Measurements from ENCODE around the gene MUC13. TPM values are rescaled to one million over a fixed set of nuclear protein-coding genes. Genes with fewer than 3 reads are reported as not detected.
"Not testable (repeated sequence)": the region's sequence is repeated elsewhere in the genome, so short reads cannot be mapped to it uniquely, and the experiment has no call there.

MUC13 gene
- total and polyA plus RNA-seq, 2 donors, result not detected

GRCh38 chr3:124964387-124964786 is 29.8 kb upstream of the MUC13 start:
- DNase-seq (ENCODE audit: extremely low spot score), result no peak
- no peak overlapping the region for H3K27ac ChIP-seq (ENCODE audit: low read depth)
- no peak overlapping the region for H3K4me3 ChIP-seq (ENCODE audit: low read depth, low read length)
- H3K36me3 ChIP-seq (ENCODE audit: insufficient read depth), result no peaks in the 10 kb centered on the region
- WGBS, result 69% methylated on average over 4 of the region's 4 CpGs
- no peaks in the 10 kb centered on the region for H3K4me1 ChIP-seq (ENCODE audit: insufficient read depth)

- Histone ChIP-seq H3K36me3 (ENCODE audit: insufficient read depth) (no peaks in the 10 kb centered on the region), H3K4me3 (ENCODE audit: low read depth, low read length) (no peak overlapping the region), H3K27ac (ENCODE audit: low read depth) (no peak overlapping the region), H3K4me1 (ENCODE audit: insufficient read depth) (peaks cover 1% of the 10 kb centered on the region)
- WGBS, result 46% methylated on average over 3 of the region's 3 CpGs
- no peak for DNase-seq (ENCODE audit: extremely low spot score)
These were observed 29.2 kb upstream of the MUC13 start for GRCh38 chr3:124963755-124964154.

- H3K27ac ChIP-seq (ENCODE audit: low read depth), result no peak overlapping the region
- H3K36me3 ChIP-seq (ENCODE audit: insufficient read depth), result no peaks in the 10 kb centered on the region
- WGBS, result 96% methylated on average over 2 of the region's 2 CpGs
- no peak overlapping the region for H3K4me3 ChIP-seq (ENCODE audit: low read depth, low read length)
- H3K4me1 ChIP-seq (ENCODE audit: insufficient read depth), result peaks cover 1% of the 10 kb centered on the region
- DNase-seq (ENCODE audit: extremely low spot score), result no peak
These were observed 27.9 kb upstream of the MUC13 start for GRCh38 chr3:124962403-124962940.

- DNase-seq (ENCODE audit: extremely low spot score), result no peak
- 73% methylated on average over 5 of the region's 5 CpGs for WGBS
- Histone ChIP-seq H3K27ac (ENCODE audit: low read depth) (no peak overlapping the region), H3K4me3 (ENCODE audit: low read depth, low read length) (no peak overlapping the region), H3K4me1 (ENCODE audit: insufficient read depth) (peaks cover 1% of the 10 kb centered on the region), H3K36me3 (ENCODE audit: insufficient read depth) (no peaks in the 10 kb centered on the region)
These were observed 26.1 kb upstream of the MUC13 start for GRCh38 chr3:124960698-124961097.

GRCh38 chr3:124960105-124960504 is 25.6 kb upstream of the MUC13 start:
- Histone ChIP-seq H3K36me3 (ENCODE audit: insufficient read depth) (no peaks in the 10 kb centered on the region), H3K4me1 (ENCODE audit: insufficient read depth) (peaks cover 1% of the 10 kb centered on the region), H3K4me3 (ENCODE audit: low read depth, low read length) (no peak overlapping the region), H3K27ac (ENCODE audit: low read depth) (no peak overlapping the region)
- no peak for DNase-seq (ENCODE audit: extremely low spot score)
- WGBS, result 40% methylated on average over 3 of the region's 3 CpGs

- not testable (repeated sequence) for H3K4me1 ChIP-seq (ENCODE audit: insufficient read depth); H3K36me3 ChIP-seq (ENCODE audit: insufficient read depth); DNase-seq (ENCODE audit: extremely low spot score); H3K4me3 ChIP-seq (ENCODE audit: low read depth, low read length); H3K27ac ChIP-seq (ENCODE audit: low read depth)
- WGBS, result 90% methylated on average over 4 of the region's 4 CpGs
These were observed 23.4 kb upstream of the MUC13 start for GRCh38 chr3:124957951-124958350.

- Histone ChIP-seq H3K4me1 (ENCODE audit: insufficient read depth) (no peaks in the 10 kb centered on the region), H3K36me3 (ENCODE audit: insufficient read depth) (no peaks in the 10 kb centered on the region), H3K4me3 (ENCODE audit: low read depth, low read length) (no peak overlapping the region), H3K27ac (ENCODE audit: low read depth) (no peak overlapping the region)
- WGBS, result 73% methylated on average over 5 of the region's 5 CpGs
- DNase-seq (ENCODE audit: extremely low spot score), result no peak
These were observed 17.8 kb upstream of the MUC13 start for GRCh38 chr3:124952282-124952855.

DNA sequence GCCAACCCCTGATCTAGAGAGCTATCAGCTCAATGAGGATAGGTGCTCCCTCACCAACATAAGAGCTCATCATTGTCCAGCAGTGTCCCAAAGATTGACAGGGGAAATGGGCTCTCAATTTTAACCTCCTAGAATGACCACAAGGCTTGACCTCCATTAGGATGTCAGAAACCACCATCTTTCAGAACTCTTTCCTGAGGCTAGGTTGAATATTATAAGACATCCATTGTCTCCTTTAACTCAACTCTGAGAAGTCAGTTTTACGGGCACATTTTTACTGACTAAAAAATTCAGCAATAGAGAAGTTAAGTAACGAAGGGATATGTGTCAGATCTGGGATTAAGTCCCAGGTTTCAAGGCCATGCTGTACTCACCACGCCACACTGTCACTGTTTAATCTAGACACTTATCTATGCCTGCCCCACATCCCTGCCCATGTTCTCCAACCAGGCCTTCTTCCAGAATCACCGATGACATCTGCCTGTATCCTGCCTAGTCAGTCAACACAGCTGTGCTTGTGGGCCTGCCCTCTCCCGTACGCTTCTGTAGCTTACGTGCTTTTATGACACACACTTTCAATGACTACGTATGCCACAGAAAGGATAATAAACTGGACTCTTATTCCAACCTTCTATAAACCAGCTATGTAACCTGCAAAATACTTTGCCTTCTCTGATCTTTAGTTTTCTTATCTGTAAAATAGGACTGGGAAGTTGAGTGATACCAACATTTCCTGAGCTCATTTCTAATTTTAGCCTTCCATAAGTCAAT is 17.1 kb upstream of the MUC13 start:
- DNase-seq (ENCODE audit: extremely low spot score), result no peak
- no peak overlapping the region for H3K4me3 ChIP-seq (ENCODE audit: low read depth, low read length)
- 84% methylated on average over 8 of the region's 8 CpGs for WGBS
- no peaks in the 10 kb centered on the region for H3K36me3 ChIP-seq (ENCODE audit: insufficient read depth)
- H3K27ac ChIP-seq (ENCODE audit: low read depth), result no peak overlapping the region
- no peaks in the 10 kb centered on the region for H3K4me1 ChIP-seq (ENCODE audit: insufficient read depth)

DNA sequence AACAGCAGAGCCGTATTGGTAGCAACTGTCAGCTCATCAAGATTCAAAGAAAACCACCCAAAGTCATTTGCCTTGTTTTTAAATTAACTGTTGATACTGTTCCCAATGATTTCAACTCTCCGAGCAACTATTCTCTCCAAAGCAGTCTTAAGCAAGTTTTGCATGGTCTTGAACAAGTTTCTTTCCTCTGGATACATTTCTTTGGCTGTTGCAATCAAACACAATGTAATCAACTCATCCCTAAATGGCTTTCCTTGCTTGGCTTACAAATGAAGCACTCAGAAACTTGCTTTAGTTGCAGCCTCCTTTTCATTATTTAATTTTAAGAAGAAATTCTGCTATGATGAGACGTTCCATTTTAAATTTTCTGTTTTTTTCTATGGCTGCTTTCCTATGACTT is 15.5 kb upstream of the MUC13 start:
- no peak overlapping the region for H3K27ac ChIP-seq (ENCODE audit: low read depth)
- WGBS, result 73% methylated on average over 3 of the region's 3 CpGs
- no peaks in the 10 kb centered on the region for H3K36me3 ChIP-seq (ENCODE audit: insufficient read depth)
- H3K4me3 ChIP-seq (ENCODE audit: low read depth, low read length), result no peak overlapping the region
- no peak for DNase-seq (ENCODE audit: extremely low spot score)
- no peaks in the 10 kb centered on the region for H3K4me1 ChIP-seq (ENCODE audit: insufficient read depth)

GRCh38 chr3:124942613-124943012 is 8.1 kb upstream of the MUC13 start:
- no peak overlapping the region for H3K27ac ChIP-seq (ENCODE audit: low read depth)
- 89% methylated on average over 2 of the region's 2 CpGs for WGBS
- no peak for DNase-seq (ENCODE audit: extremely low spot score)
- H3K4me1 ChIP-seq (ENCODE audit: insufficient read depth), result no peaks in the 10 kb centered on the region
- no peaks in the 10 kb centered on the region for H3K36me3 ChIP-seq (ENCODE audit: insufficient read depth)
- no peak overlapping the region for H3K4me3 ChIP-seq (ENCODE audit: low read depth, low read length)

- Histone ChIP-seq H3K4me3 (ENCODE audit: low read depth, low read length) (no peak overlapping the region), H3K36me3 (ENCODE audit: insufficient read depth) (no peaks in the 10 kb centered on the region), H3K4me1 (ENCODE audit: insufficient read depth) (no peaks in the 10 kb centered on the region), H3K27ac (ENCODE audit: low read depth) (no peak overlapping the region)
- 88% methylated on average over 12 of the region's 12 CpGs for WGBS
- no peak for DNase-seq (ENCODE audit: extremely low spot score)
These were observed 7.2 kb upstream of the MUC13 start for GRCh38 chr3:124941771-124942170.

- H3K36me3 ChIP-seq (ENCODE audit: insufficient read depth), result no peaks in the 10 kb centered on the region
- WGBS, result 80% methylated on average over 4 of the region's 4 CpGs
- DNase-seq (ENCODE audit: extremely low spot score), result no peak
- no peak overlapping the region for H3K4me3 ChIP-seq (ENCODE audit: low read depth, low read length)
- no peaks in the 10 kb centered on the region for H3K4me1 ChIP-seq (ENCODE audit: insufficient read depth)
- H3K27ac ChIP-seq (ENCODE audit: low read depth), result no peak overlapping the region
These were observed 5.1 kb upstream of the MUC13 start for GRCh38 chr3:124939661-124940060.

DNA sequence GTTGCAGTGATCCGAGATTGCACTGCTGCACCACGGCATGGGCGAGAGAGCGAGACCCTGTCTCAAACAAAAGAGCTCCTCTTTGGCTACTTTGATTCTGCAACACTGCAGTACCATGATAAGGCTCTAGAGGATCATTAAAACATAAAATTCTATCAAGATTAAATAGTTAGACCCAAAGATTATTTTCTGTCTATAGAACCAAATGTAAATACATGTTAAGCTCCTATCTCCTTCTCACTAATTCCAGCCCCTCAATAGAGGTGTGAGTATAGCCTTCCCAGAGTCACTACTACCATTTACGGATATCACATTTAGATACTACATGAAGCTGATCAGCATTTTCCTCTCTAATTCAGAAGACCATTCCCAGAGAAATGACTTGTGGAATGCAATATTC is 4.3 kb upstream of the MUC13 start:
- H3K4me3 ChIP-seq (ENCODE audit: low read depth, low read length), result no peak overlapping the region
- no peak overlapping the region for H3K27ac ChIP-seq (ENCODE audit: low read depth)
- WGBS, result 95% methylated on average over 5 of the region's 5 CpGs
- no peaks in the 10 kb centered on the region for H3K4me1 ChIP-seq (ENCODE audit: insufficient read depth)
- no peak for DNase-seq (ENCODE audit: extremely low spot score)
- H3K36me3 ChIP-seq (ENCODE audit: insufficient read depth), result no peaks in the 10 kb centered on the region

DNA sequence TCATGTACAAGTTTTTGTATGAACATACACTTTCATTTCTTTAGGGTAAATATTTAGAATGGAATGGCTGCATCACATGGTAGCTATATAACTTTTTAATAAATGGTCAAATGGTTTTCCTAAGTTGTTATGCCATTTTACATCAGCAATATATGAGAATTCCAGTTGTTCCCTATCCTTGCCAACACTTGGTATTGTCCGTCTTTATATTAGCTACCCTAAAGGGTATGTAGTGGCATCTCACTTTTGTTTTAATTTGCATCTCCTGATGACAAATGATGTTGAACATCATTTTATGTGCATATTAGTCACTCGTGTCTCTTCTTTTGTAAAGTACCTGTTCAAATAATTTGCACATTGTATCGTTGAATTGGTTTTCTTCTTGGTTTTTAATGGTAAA is 2.5 kb upstream of the MUC13 start:
- DNase-seq (ENCODE audit: extremely low spot score), result no peak
- Histone ChIP-seq H3K27ac (ENCODE audit: low read depth) (no peak overlapping the region), H3K4me1 (ENCODE audit: insufficient read depth) (no peaks in the 10 kb centered on the region), H3K4me3 (ENCODE audit: low read depth, low read length) (no peak overlapping the region), H3K36me3 (ENCODE audit: insufficient read depth) (no peaks in the 10 kb centered on the region)
- WGBS, result 96% methylated on average over 3 of the region's 3 CpGs
